Measurements from ENCODE around the gene PHF21A. TPM values are rescaled to one million over a fixed set of nuclear protein-coding genes. Genes with fewer than 3 reads are reported as not detected.

PHF21A gene
- total and polyA plus RNA-seq, 2 donors (not counting 3 experiments of a cell fraction or from before 2014, with no cell fraction given): 14.1 to 30.5 TPM

DNA sequence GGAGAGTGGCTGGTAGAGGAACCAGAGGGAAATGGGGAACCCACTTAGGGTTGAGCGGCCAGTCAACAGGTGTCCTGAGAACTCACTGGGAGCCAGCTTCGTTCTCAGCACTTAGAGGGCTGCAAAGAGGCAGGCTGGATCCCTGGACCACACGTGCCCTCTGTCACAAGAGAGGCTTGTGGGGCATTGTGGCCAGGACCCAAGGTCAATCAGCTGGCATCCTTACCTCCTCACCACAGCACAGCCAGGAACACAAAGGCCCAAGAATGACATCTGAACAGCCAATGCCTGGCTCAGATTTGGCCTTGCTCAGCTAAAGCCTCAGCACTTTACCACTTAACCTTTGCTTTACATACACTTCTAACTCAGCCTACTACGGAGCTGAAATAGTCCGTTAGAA lies 228.4 kb downstream of the PHF21A start:
- POLR2A ChIA-PET: no interaction called here

DNA sequence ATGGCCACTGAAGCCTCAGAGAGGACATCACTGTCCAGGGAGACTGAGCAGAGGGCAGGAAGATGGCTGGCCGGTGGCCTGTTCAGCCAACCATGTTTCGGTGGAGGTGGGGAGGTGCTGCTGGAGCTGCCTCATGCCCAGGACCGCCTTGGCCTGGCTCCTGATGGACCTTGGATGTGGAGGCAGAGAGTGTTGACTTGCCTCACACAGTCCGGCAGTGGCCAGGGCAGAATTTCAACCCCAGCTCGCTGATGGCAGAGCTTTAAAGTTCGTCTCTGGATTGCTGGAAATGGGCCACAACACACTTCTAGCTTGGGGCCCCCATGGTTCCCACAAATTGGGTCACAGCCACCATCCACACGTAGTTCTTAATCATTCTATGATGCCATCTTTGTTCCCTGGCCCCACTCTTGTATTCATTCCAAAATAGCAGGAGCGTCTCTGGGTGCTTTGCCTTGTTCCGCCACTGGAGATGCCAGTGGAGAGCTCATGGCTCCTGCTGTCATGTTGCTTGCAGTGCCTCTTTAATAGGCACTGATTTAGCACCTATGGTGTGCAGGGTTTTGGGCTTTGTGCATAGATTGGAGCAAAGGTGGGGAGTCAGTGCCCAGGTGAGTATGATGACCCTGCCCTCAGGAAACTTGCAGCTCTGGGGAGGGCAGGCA lies 230.2 kb downstream of the PHF21A start:
- intact Hi-C loops (cut with micrococcal nuclease) (no loop called here), dilution Hi-C loops (cut with MboI; ENCODE audit: extremely low pct_ligation_motif_present, low sequenced_read_pairs) (no loop called here)
- FAIRE-seq (no peak), DNase-seq (ENCODE audit: low read depth, low spot score) (no peak)
- BruUV-seq (replicated peaks): no TSS peak
- Histone ChIP-seq H2AFZ (ENCODE audit: low read depth, low read length) (no peak overlapping the region), H3K4me2 (ENCODE audit: insufficient read depth, low read length) (no peak overlapping the region), H4K20me1 (replicated peaks; ENCODE audit: control insufficient read depth, extremely low read depth, insufficient read depth, low read length) (no peaks in the 10 kb centered on the region), H3K9me1 (replicated peaks; ENCODE audit: control insufficient read depth, extremely low read depth, insufficient read depth, low read length) (no peaks in the 10 kb centered on the region), H3K36me3 (ENCODE audit: control insufficient read depth in 2 of 2, extremely low read depth in 1 of 2, insufficient read depth in 2 of 2, low read length in 2 of 2) (no peaks in the 10 kb centered on the region), H3K4me1 (ENCODE audit: control insufficient read depth, extremely low read depth, insufficient read depth, low read length) (no peaks in the 10 kb centered on the region), H3K27me3 (ENCODE audit: control insufficient read depth in 2 of 2, insufficient read depth in 2 of 2, low read length in 2 of 2) (peaks cover 4 to 5% of the 10 kb centered on the region in 2 experiments), H3K27ac (ENCODE audit: insufficient read depth, low read depth, low read length) (no peak overlapping the region), H3K4me3 (replicated peaks in 1 of 3; ENCODE audit: insufficient read depth in 1 of 3, low read depth in 1 of 3, low read length in 3 of 3) (no peak overlapping the region), H3K9me3 (replicated peaks; ENCODE audit: control insufficient read depth, insufficient read depth, low read length) (no peaks in the 10 kb centered on the region), H3K9ac (replicated peaks; ENCODE audit: extremely low read depth, insufficient read depth, low read length) (no peak overlapping the region), H3K79me2 (ENCODE audit: control insufficient read depth, insufficient read depth, low read length) (no peaks in the 10 kb centered on the region)
- CTCF ChIA-PET: no interaction called here
- TF ChIP-seq JUN (IDR thresholded peaks at IDR 0.05; ENCODE audit: borderline replicate concordance, insufficient read depth, insufficient read length, low read depth): no peak
- no peak for TF ChIP-seq MYC (IDR thresholded peaks at IDR 0.05; ENCODE audit: low read depth, low read length)
- TF ChIP-seq EZH2 (IDR thresholded peaks at IDR 0.05; ENCODE audit: borderline replicate concordance, low read depth, low read length, severe bottlenecking): no peak
- no peak for TF ChIP-seq POLR2A (IDR thresholded peaks at IDR 0.05; ENCODE audit: low read depth, low read length)
- TF ChIP-seq POLR2AphosphoS5 (IDR thresholded peaks at IDR 0.05; ENCODE audit: insufficient read depth, low read depth, low read length): no peak
- TF ChIP-seq GATA2 (IDR thresholded peaks at IDR 0.05; ENCODE audit: insufficient read depth, insufficient read length, low read depth, low read length): no peak
- TF ChIP-seq, protein P1, sequence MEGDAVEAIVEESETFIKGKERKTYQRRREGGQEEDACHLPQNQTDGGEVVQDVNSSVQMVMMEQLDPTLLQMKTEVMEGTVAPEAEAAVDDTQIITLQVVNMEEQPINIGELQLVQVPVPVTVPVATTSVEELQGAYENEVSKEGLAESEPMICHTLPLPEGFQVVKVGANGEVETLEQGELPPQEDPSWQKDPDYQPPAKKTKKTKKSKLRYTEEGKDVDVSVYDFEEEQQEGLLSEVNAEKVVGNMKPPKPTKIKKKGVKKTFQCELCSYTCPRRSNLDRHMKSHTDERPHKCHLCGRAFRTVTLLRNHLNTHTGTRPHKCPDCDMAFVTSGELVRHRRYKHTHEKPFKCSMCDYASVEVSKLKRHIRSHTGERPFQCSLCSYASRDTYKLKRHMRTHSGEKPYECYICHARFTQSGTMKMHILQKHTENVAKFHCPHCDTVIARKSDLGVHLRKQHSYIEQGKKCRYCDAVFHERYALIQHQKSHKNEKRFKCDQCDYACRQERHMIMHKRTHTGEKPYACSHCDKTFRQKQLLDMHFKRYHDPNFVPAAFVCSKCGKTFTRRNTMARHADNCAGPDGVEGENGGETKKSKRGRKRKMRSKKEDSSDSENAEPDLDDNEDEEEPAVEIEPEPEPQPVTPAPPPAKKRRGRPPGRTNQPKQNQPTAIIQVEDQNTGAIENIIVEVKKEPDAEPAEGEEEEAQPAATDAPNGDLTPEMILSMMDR (IDR thresholded peaks at IDR 0.05; ENCODE audit: extremely low read depth in 1 of 2, insufficient read depth in 1 of 2, low read depth in 1 of 2, low read length in 2 of 2): no peak
- TF ChIP-seq, protein P2, sequence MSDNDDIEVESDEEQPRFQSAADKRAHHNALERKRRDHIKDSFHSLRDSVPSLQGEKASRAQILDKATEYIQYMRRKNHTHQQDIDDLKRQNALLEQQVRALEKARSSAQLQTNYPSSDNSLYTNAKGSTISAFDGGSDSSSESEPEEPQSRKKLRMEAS (IDR thresholded peaks at IDR 0.05; ENCODE audit: insufficient read depth, insufficient read length): no peak
- TF ChIP-seq FOS (IDR thresholded peaks at IDR 0.05; ENCODE audit: borderline replicate concordance, insufficient read depth, low read length): no peak
- POLR2A ChIA-PET: interaction anchor here (0.6 kb wide), 1 partner anchor 231 kb away, joined by 3 read pairs; no protein-coding TSS in a partner anchor

More for the DNA sequence above, 228.4 kb downstream of the PHF21A start:
- intact Hi-C loops (cut with micrococcal nuclease): no loop called here
- no peaks in the 10 kb centered on the region for H3K79me2 ChIP-seq (ENCODE audit: control insufficient read depth, insufficient read depth, low read length)
- BruUV-seq (replicated peaks): no TSS peak
- H3K4me3 ChIP-seq (replicated peaks in 1 of 3; ENCODE audit: insufficient read depth in 1 of 3, low read depth in 1 of 3, low read length in 3 of 3): no peak overlapping the region
- H3K27me3 ChIP-seq (ENCODE audit: control insufficient read depth in 2 of 2, insufficient read depth in 2 of 2, low read length in 2 of 2): peaks cover under 1 to 6% of the 10 kb centered on the region in 2 experiments
- DNase-seq (ENCODE audit: low read depth, low spot score) (no peak), FAIRE-seq (no peak)
- H3K4me2 ChIP-seq (ENCODE audit: insufficient read depth, low read length): no peak overlapping the region
- no peaks in the 10 kb centered on the region for H3K9me3 ChIP-seq (replicated peaks; ENCODE audit: control insufficient read depth, insufficient read depth, low read length)
- H3K9me1 ChIP-seq (replicated peaks; ENCODE audit: control insufficient read depth, extremely low read depth, insufficient read depth, low read length): no peaks in the 10 kb centered on the region
- H3K27ac ChIP-seq (ENCODE audit: insufficient read depth, low read depth, low read length): no peak overlapping the region
- H3K4me1 ChIP-seq (ENCODE audit: control insufficient read depth, extremely low read depth, insufficient read depth, low read length): no peaks in the 10 kb centered on the region
- H4K20me1 ChIP-seq (replicated peaks; ENCODE audit: control insufficient read depth, extremely low read depth, insufficient read depth, low read length): no peaks in the 10 kb centered on the region
- TF ChIP-seq, protein P2 (IDR thresholded peaks at IDR 0.05; ENCODE audit: insufficient read depth, insufficient read length): no peak
- TF ChIP-seq EZH2 (IDR thresholded peaks at IDR 0.05; ENCODE audit: borderline replicate concordance, low read depth, low read length, severe bottlenecking) (no peak), JUN (IDR thresholded peaks at IDR 0.05; ENCODE audit: borderline replicate concordance, insufficient read depth, insufficient read length, low read depth) (no peak)
- no peak overlapping the region for H2AFZ ChIP-seq (ENCODE audit: low read depth, low read length)
- CTCF ChIA-PET: no interaction called here
- no peak overlapping the region for H3K9ac ChIP-seq (replicated peaks; ENCODE audit: extremely low read depth, insufficient read depth, low read length)
- dilution Hi-C loops (cut with MboI; ENCODE audit: extremely low pct_ligation_motif_present, low sequenced_read_pairs): no loop called here
- no peaks in the 10 kb centered on the region for H3K36me3 ChIP-seq (ENCODE audit: control insufficient read depth in 2 of 2, extremely low read depth in 1 of 2, insufficient read depth in 2 of 2, low read length in 2 of 2)

All from endothelial cell of umbilical vein (primary cell).